IMR-90 (cell line): ENCODE results near the gene HUNK. TPM values are rescaled to one million over a fixed set of nuclear protein-coding genes. Genes with fewer than 3 reads are reported as not detected.

ENCODE experiments used
- ATAC-seq: fragments of 200-7000 bp; cut with Tn5 transposase; 2 replicates; pipeline ENCODE4 v1.9.1; 2020; ENCODE audit warnings: low read depth, mild to moderate bottlenecking, moderate library complexity
- BruUV-seq: library from RNA; stranded (reverse); fragments of 400-500 nt; replicated peaks from 2 replicates; lab custom pipeline; 2021; lab: Mats Ljungman, UMichigan
- CTCF ChIA-PET: fragments of 300-600 bp; formaldehyde crosslinking; extraction: SDS; loops from one replicate; lab custom pipeline; 2021; ENCODE audit warnings: antibody characterized with exemption; lab: Yijun Ruan, JAX
- POLR2A ChIA-PET: fragments of 300-600 bp; sonication (Branson Sonifier 250); formaldehyde crosslinking; loops from one replicate; lab custom pipeline; 2022; ENCODE audit warnings: antibody characterized with exemption; ENCODE audit not compliant: unreplicated experiment; lab: Charles Lee
- DNase-seq: peaks from one replicate; pipeline ENCODE4 v3.0.0; 2013
- H2AFZ ChIP-seq: replicated peaks from 2 replicates; pipeline ENCODE3; 2013; ENCODE audit warnings: low read length, mild to moderate bottlenecking; ENCODE audit not compliant: poor library complexity
- H2AK5ac ChIP-seq: 2 replicates; pipeline ENCODE4 v1.6.1; 2013; ENCODE audit warnings: low read depth, low read length, inconsistent platforms
- H2AK9ac ChIP-seq: replicated peaks from 2 replicates; pipeline ENCODE3; 2013; ENCODE audit warnings: mild to moderate bottlenecking, low read depth, low read length, moderate library complexity; ENCODE audit not compliant: poor library complexity
- H2BK120ac ChIP-seq: 2 replicates; pipeline ENCODE4 v1.6.1; 2013; ENCODE audit warnings: low read depth, low read length, inconsistent platforms
- H2BK15ac ChIP-seq: 3 replicates; pipeline ENCODE4 v1.6.1; 2013; ENCODE audit warnings: low read depth, low read length, inconsistent platforms
- H2BK20ac ChIP-seq: 2 replicates; pipeline ENCODE4 v1.6.1; 2013; ENCODE audit warnings: low read depth, mild to moderate bottlenecking, inconsistent platforms, low read length, moderate library complexity
- H2BK5ac ChIP-seq: 2 replicates; pipeline ENCODE4 v1.6.1; 2013; ENCODE audit warnings: mild to moderate bottlenecking, low read depth, low read length, inconsistent platforms; ENCODE audit not compliant: poor library complexity, severe bottlenecking
- H3K14ac ChIP-seq: replicated peaks from 2 replicates; pipeline ENCODE4 v1.6.1; 2013; ENCODE audit warnings: low read depth, low read length, inconsistent platforms
- H3K18ac ChIP-seq: 2 replicates; pipeline ENCODE4 v1.6.1; 2013; ENCODE audit warnings: low read depth, low read length, control low read depth
- H3K23ac ChIP-seq: 2 replicates; pipeline ENCODE4 v1.6.1; 2013; ENCODE audit warnings: low read depth, low read length, inconsistent platforms
- H3K27ac ChIP-seq: 2 replicates; pipeline ENCODE4 v1.5.1; 2013; ENCODE audit warnings: mild to moderate bottlenecking, control low read depth, low read length; ENCODE audit not compliant: insufficient read depth
- H3K27me3 ChIP-seq: 2 replicates; pipeline ENCODE4 v1.6.1; 2013; ENCODE audit warnings: low read length; ENCODE audit not compliant: control insufficient read depth, insufficient read depth
- H3K36me3 ChIP-seq: 2 replicates; pipeline ENCODE4 v1.6.1; 2013; ENCODE audit warnings: low read length, mixed read lengths; ENCODE audit not compliant: control insufficient read depth, insufficient read depth
- H3K4ac ChIP-seq: 2 replicates; pipeline ENCODE4 v1.6.1; 2013; ENCODE audit warnings: low read depth, low read length, inconsistent platforms
- H3K4me1 ChIP-seq: 2 replicates; pipeline ENCODE4 v1.6.1; 2013; ENCODE audit warnings: low read length, mixed read lengths; ENCODE audit not compliant: control insufficient read depth, insufficient read depth
- H3K4me2 ChIP-seq: 2 replicates; pipeline ENCODE4 v1.6.1; 2013; ENCODE audit warnings: low read depth, mild to moderate bottlenecking, control low read depth, low read length, moderate library complexity
- H3K4me3 ChIP-seq: 2 replicates; pipeline ENCODE4 v1.5.1; 2013; ENCODE audit warnings: low read depth, mild to moderate bottlenecking, control low read depth, low read length, moderate library complexity; ENCODE audit not compliant: insufficient read depth
- H3K56ac ChIP-seq: 2 replicates; pipeline ENCODE4 v1.6.1; 2013; ENCODE audit warnings: low read length, inconsistent platforms; ENCODE audit not compliant: insufficient read depth; ENCODE audit errors: extremely low read depth
- H3K79me1 ChIP-seq, 2 experiments: 2 replicates each; pipeline ENCODE4 v1.6.1; 2013; ENCODE audit warnings: low read length in 2 of 2, inconsistent platforms in 1 of 2, low read depth in 1 of 2
- H3K9ac ChIP-seq: 2 replicates; pipeline ENCODE4 v1.6.1; 2013; ENCODE audit warnings: low read depth, low read length, control low read depth
- H3K9me1 ChIP-seq: 2 replicates; pipeline ENCODE4 v1.6.1; 2013; ENCODE audit warnings: low read length, inconsistent platforms; ENCODE audit not compliant: insufficient read depth
- H3K9me3 ChIP-seq: 2 replicates; pipeline ENCODE4 v1.6.1; 2013; ENCODE audit warnings: low read length; ENCODE audit not compliant: control insufficient read depth, insufficient read depth
- H4K20me1 ChIP-seq: 2 replicates; pipeline ENCODE4 v1.6.1; 2013; ENCODE audit warnings: low read length, inconsistent platforms; ENCODE audit not compliant: insufficient read depth
- H4K5ac ChIP-seq: 2 replicates; pipeline ENCODE4 v1.6.1; 2013; ENCODE audit warnings: mild to moderate bottlenecking, low read depth, low read length, control low read depth
- H4K8ac ChIP-seq, 2 experiments: 2 replicates each; pipeline ENCODE4 v1.6.1; 2013; ENCODE audit warnings: low read depth in 2 of 2, low read length in 2 of 2, control low read depth in 1 of 2, inconsistent platforms in 1 of 2
- H4K91ac ChIP-seq: 2 replicates; pipeline ENCODE4 v1.6.1; 2013; ENCODE audit warnings: low read depth, low read length, inconsistent platforms; ENCODE audit not compliant: insufficient read depth
- BHLHE40 ChIP-seq: fragments of 150-350 bp; IDR thresholded peaks from 2 replicates; pipeline ENCODE4 v1.6.1; 2016; ENCODE audit warnings: mild to moderate bottlenecking, low read depth, low read length
- FOS ChIP-seq: fragments of 150-350 bp; IDR thresholded peaks from 2 replicates; pipeline ENCODE4 v1.6.1; 2016; ENCODE audit warnings: low read depth, low read length
- MAFK ChIP-seq: IDR thresholded peaks from 2 replicates; pipeline ENCODE4 v1.6.1; 2012; ENCODE audit warnings: low read depth, low read length, improper control_type of control experiment
- MAZ ChIP-seq: IDR thresholded peaks from 2 replicates; pipeline ENCODE4 v1.6.1; 2012; ENCODE audit warnings: low read depth, mild to moderate bottlenecking, low read length, improper control_type of control experiment, moderate library complexity, borderline replicate concordance
- MXI1 ChIP-seq: IDR thresholded peaks from 2 replicates; pipeline ENCODE4 v1.6.1; 2012; ENCODE audit warnings: low read depth, mild to moderate bottlenecking, low read length, moderate library complexity, borderline replicate concordance
- NFE2L2 ChIP-seq: fragments of 150-350 bp; IDR thresholded peaks from 2 replicates; pipeline ENCODE4 v1.6.1; 2016; ENCODE audit warnings: low read depth, mild to moderate bottlenecking, low read length
- RAD21 ChIP-seq: IDR thresholded peaks from 2 replicates; pipeline ENCODE4 v1.6.1; 2012; ENCODE audit warnings: low read length, improper control_type of control experiment
- RFX5 ChIP-seq: IDR thresholded peaks from 2 replicates; pipeline ENCODE4 v1.8.0; 2012; ENCODE audit warnings: low read depth, mild to moderate bottlenecking, low read length, moderate library complexity
- SMC3 ChIP-seq: fragments of 150-350 bp; IDR thresholded peaks from 2 replicates; pipeline ENCODE4 v1.6.1; 2016; ENCODE audit warnings: low read depth, mild to moderate bottlenecking, antibody characterized with exemption, low read length, moderate library complexity
- WGBS, 2 experiments: methylation state at CpG; one replicate each; pipeline versions ENCODE4 v1.1.5 to v1.1.7; 2013; ENCODE audit warnings: missing lambda C conversion rate in 2 of 2; ENCODE audit not compliant: insufficient read length in 1 of 2; ENCODE audit errors: extremely low coverage in 2 of 2; 5-methylcytosine and 5-hydroxymethylcytosine counted together
- dilution Hi-C: fragments of 300-500 bp; cut with HindIII; formaldehyde crosslinking; loops from one replicate; pipeline ENCODE4 v1.14.3; 2018; ENCODE audit warnings: low sequenced_read_pairs; ENCODE audit not compliant: unreplicated experiment
- in situ Hi-C: fragments of 300-500 bp; cut with MboI; formaldehyde crosslinking; loops from 3 replicates; pipeline ENCODE4 v1.14.3; 2019; ENCODE audit warnings: low sequenced_read_pairs, inconsistent platforms, mixed read lengths
- intact Hi-C: fragments of 100-400 bp; cut with micrococcal nuclease; formaldehyde crosslinking; loops from 2 replicates; pipeline ENCODE4 v1.10.0; 2022
- polyA plus RNA-seq, 3 experiments: library from polyadenylated mRNA; depleted of rRNA; stranded (reverse); fragments of >200 nt; gene quantifications; 2 replicates each; pipeline ENCODE4 v1.2.3, GENCODE V29; 2012; ENCODE audit warnings: low replicate concordance in 1 of 3
- total RNA-seq: library from RNA; depleted of rRNA; stranded (reverse); fragments of >200 nt; gene quantifications from 2 replicates; pipeline ENCODE4 v1.2.3, GENCODE V29; 2012
- TF ChIP-seq, protein P1 (sequence below): conservative IDR thresholded peaks from 2 replicates; pipeline ENCODE4 v1.5.1; 2012; ENCODE audit warnings: mild to moderate bottlenecking, low read depth, low read length, improper control_type of control experiment
- TF ChIP-seq, protein P2 (sequence below): fragments of 150-350 bp; IDR thresholded peaks from 2 replicates; pipeline ENCODE4 v1.6.1; 2016; ENCODE audit warnings: low read depth, mild to moderate bottlenecking, low read length, moderate library complexity, borderline replicate concordance

The HUNK gene
- total and polyA plus RNA-seq, 2 of the 4 experiments (the other 2 are of a cell fraction), result 1.0 to 2.0 TPM

DNA sequence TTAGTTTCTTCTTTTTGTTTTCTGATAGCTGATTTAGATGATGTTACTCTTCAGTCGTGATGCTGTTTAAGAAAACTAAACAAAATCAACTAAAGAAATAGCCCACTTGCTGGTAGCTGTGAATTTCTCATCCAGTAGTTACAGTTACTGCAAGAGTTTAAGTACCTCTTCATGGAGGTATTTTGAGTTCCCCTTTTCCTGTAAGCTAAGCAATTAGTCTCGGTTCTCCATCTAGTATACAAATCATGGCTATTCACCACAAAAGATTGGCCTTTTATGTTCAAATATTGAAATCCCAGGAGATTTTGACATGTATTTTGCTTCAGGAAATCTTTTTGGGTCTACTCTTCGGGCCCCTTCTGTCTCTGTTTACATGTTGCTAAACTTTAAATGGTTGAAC is 31.1 kb downstream of the HUNK start:
- Histone ChIP-seq H3K18ac (no peak overlapping the region), H3K79me1 (peaks cover 7 to 24% of the 10 kb centered on the region in 2 experiments; a peak in 2 of 4 replicates), H3K9me3 (no peaks in the 10 kb centered on the region), H2AFZ (no peak overlapping the region), H3K4me1 (peaks cover 20% of the 10 kb centered on the region), H2BK120ac (no peak overlapping the region), H2AK9ac (no peak overlapping the region), H3K56ac (no peak overlapping the region), H3K23ac (no peak overlapping the region), H4K5ac (no peak overlapping the region), H3K9ac (no peak overlapping the region), H2BK5ac (no peak overlapping the region), H3K9me1 (peaks cover 8% of the 10 kb centered on the region), H3K27ac (no peak overlapping the region), H4K91ac (no peak overlapping the region), H3K4me2 (no peak overlapping the region), H2BK15ac (no peak overlapping the region), H2BK20ac (no peak overlapping the region), H3K14ac (no peak overlapping the region), H3K27me3 (no peaks in the 10 kb centered on the region), H3K4me3 (no peak overlapping the region), H4K20me1 (no peaks in the 10 kb centered on the region), H4K8ac (no peak overlapping the region), H3K4ac (no peak overlapping the region), H3K36me3 (no peaks in the 10 kb centered on the region), H2AK5ac (no peak overlapping the region)
- BruUV-seq, result no TSS peak
- ChIA-PET POLR2A (no interaction called here), CTCF (interaction anchor here (0.7 kb wide), 1 partner anchor 11 kb away, joined by 3 read pairs; no protein-coding TSS in a partner anchor)
- no CpG with 5 or more reads among the region's 3 CpGs for WGBS, 2 experiments
- DNase-seq (no peak), ATAC-seq (no peak)
- TF ChIP-seq, protein P1, sequence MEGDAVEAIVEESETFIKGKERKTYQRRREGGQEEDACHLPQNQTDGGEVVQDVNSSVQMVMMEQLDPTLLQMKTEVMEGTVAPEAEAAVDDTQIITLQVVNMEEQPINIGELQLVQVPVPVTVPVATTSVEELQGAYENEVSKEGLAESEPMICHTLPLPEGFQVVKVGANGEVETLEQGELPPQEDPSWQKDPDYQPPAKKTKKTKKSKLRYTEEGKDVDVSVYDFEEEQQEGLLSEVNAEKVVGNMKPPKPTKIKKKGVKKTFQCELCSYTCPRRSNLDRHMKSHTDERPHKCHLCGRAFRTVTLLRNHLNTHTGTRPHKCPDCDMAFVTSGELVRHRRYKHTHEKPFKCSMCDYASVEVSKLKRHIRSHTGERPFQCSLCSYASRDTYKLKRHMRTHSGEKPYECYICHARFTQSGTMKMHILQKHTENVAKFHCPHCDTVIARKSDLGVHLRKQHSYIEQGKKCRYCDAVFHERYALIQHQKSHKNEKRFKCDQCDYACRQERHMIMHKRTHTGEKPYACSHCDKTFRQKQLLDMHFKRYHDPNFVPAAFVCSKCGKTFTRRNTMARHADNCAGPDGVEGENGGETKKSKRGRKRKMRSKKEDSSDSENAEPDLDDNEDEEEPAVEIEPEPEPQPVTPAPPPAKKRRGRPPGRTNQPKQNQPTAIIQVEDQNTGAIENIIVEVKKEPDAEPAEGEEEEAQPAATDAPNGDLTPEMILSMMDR, result no peak
- TF ChIP-seq RFX5, result no peak
- no peak for TF ChIP-seq FOS
- no peak for TF ChIP-seq MAZ
- TF ChIP-seq MXI1, result no peak
- TF ChIP-seq MAFK, result no peak
- no peak for TF ChIP-seq BHLHE40
- no peak for TF ChIP-seq RAD21
- TF ChIP-seq, protein P2, sequence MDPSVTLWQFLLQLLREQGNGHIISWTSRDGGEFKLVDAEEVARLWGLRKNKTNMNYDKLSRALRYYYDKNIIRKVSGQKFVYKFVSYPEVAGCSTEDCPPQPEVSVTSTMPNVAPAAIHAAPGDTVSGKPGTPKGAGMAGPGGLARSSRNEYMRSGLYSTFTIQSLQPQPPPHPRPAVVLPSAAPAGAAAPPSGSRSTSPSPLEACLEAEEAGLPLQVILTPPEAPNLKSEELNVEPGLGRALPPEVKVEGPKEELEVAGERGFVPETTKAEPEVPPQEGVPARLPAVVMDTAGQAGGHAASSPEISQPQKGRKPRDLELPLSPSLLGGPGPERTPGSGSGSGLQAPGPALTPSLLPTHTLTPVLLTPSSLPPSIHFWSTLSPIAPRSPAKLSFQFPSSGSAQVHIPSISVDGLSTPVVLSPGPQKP, result no peak
- no peak for TF ChIP-seq SMC3
- TF ChIP-seq NFE2L2, result no peak
- intact Hi-C loops, result no loop called here
- in situ Hi-C loops, result no loop called here
- dilution Hi-C loops, result no loop called here
